IMR-90 (cell line): Measurements from ENCODE around the gene OR4D9. TPM values are rescaled to one million over a fixed set of nuclear protein-coding genes. Genes with fewer than 3 reads are reported as not detected.

Experiments
- ATAC-seq: fragments of 200-7000 bp; cut with Tn5 transposase; 2 replicates; pipeline ENCODE4 v1.9.1; 2020; ENCODE audit warnings: low read depth, mild to moderate bottlenecking, moderate library complexity
- Bru-seq: library from RNA; stranded (reverse); fragments of 400-500 nt; gene quantifications from one replicate; lab custom pipeline; 2021; lab: Mats Ljungman, UMichigan
- BruChase-seq, 2 experiments: library from RNA; stranded (reverse); fragments of 400-500 nt; gene quantifications; one replicate each; lab custom pipeline; 2021; lab: Mats Ljungman, UMichigan
- BruUV-seq: library from RNA; stranded (reverse); fragments of 400-500 nt; replicated peaks from 2 replicates; lab custom pipeline; 2021; lab: Mats Ljungman, UMichigan
- CTCF ChIA-PET: fragments of 300-600 bp; formaldehyde crosslinking; extraction: SDS; loops from one replicate; lab custom pipeline; 2021; ENCODE audit warnings: antibody characterized with exemption; lab: Yijun Ruan, JAX
- POLR2A ChIA-PET: fragments of 300-600 bp; sonication (Branson Sonifier 250); formaldehyde crosslinking; loops from one replicate; lab custom pipeline; 2022; ENCODE audit warnings: antibody characterized with exemption; ENCODE audit not compliant: unreplicated experiment; lab: Charles Lee
- DNase-seq: peaks from one replicate; pipeline ENCODE4 v3.0.0; 2013
- H2AFZ ChIP-seq: replicated peaks from 2 replicates; pipeline ENCODE3; 2013; ENCODE audit warnings: low read length, mild to moderate bottlenecking; ENCODE audit not compliant: poor library complexity
- H2AK5ac ChIP-seq: 2 replicates; pipeline ENCODE4 v1.6.1; 2013; ENCODE audit warnings: low read depth, low read length, inconsistent platforms
- H2AK9ac ChIP-seq: replicated peaks from 2 replicates; pipeline ENCODE3; 2013; ENCODE audit warnings: mild to moderate bottlenecking, low read depth, low read length, moderate library complexity; ENCODE audit not compliant: poor library complexity
- H2BK120ac ChIP-seq: 2 replicates; pipeline ENCODE4 v1.6.1; 2013; ENCODE audit warnings: low read depth, low read length, inconsistent platforms
- H2BK15ac ChIP-seq: 3 replicates; pipeline ENCODE4 v1.6.1; 2013; ENCODE audit warnings: low read depth, low read length, inconsistent platforms
- H2BK20ac ChIP-seq: 2 replicates; pipeline ENCODE4 v1.6.1; 2013; ENCODE audit warnings: low read depth, mild to moderate bottlenecking, inconsistent platforms, low read length, moderate library complexity
- H2BK5ac ChIP-seq: 2 replicates; pipeline ENCODE4 v1.6.1; 2013; ENCODE audit warnings: mild to moderate bottlenecking, low read depth, low read length, inconsistent platforms; ENCODE audit not compliant: poor library complexity, severe bottlenecking
- H3K14ac ChIP-seq: replicated peaks from 2 replicates; pipeline ENCODE4 v1.6.1; 2013; ENCODE audit warnings: low read depth, low read length, inconsistent platforms
- H3K18ac ChIP-seq: 2 replicates; pipeline ENCODE4 v1.6.1; 2013; ENCODE audit warnings: low read depth, low read length, control low read depth
- H3K23ac ChIP-seq: 2 replicates; pipeline ENCODE4 v1.6.1; 2013; ENCODE audit warnings: low read depth, low read length, inconsistent platforms
- H3K27ac ChIP-seq: 2 replicates; pipeline ENCODE4 v1.5.1; 2013; ENCODE audit warnings: mild to moderate bottlenecking, control low read depth, low read length; ENCODE audit not compliant: insufficient read depth
- H3K27me3 ChIP-seq: 2 replicates; pipeline ENCODE4 v1.6.1; 2013; ENCODE audit warnings: low read length; ENCODE audit not compliant: control insufficient read depth, insufficient read depth
- H3K36me3 ChIP-seq: 2 replicates; pipeline ENCODE4 v1.6.1; 2013; ENCODE audit warnings: low read length, mixed read lengths; ENCODE audit not compliant: control insufficient read depth, insufficient read depth
- H3K4ac ChIP-seq: 2 replicates; pipeline ENCODE4 v1.6.1; 2013; ENCODE audit warnings: low read depth, low read length, inconsistent platforms
- H3K4me1 ChIP-seq: 2 replicates; pipeline ENCODE4 v1.6.1; 2013; ENCODE audit warnings: low read length, mixed read lengths; ENCODE audit not compliant: control insufficient read depth, insufficient read depth
- H3K4me2 ChIP-seq: 2 replicates; pipeline ENCODE4 v1.6.1; 2013; ENCODE audit warnings: low read depth, mild to moderate bottlenecking, control low read depth, low read length, moderate library complexity
- H3K4me3 ChIP-seq: 2 replicates; pipeline ENCODE4 v1.5.1; 2013; ENCODE audit warnings: low read depth, mild to moderate bottlenecking, control low read depth, low read length, moderate library complexity; ENCODE audit not compliant: insufficient read depth
- H3K56ac ChIP-seq: 2 replicates; pipeline ENCODE4 v1.6.1; 2013; ENCODE audit warnings: low read length, inconsistent platforms; ENCODE audit not compliant: insufficient read depth; ENCODE audit errors: extremely low read depth
- H3K79me1 ChIP-seq, 2 experiments: 2 replicates each; pipeline ENCODE4 v1.6.1; 2013; ENCODE audit warnings: low read length in 2 of 2, inconsistent platforms in 1 of 2, low read depth in 1 of 2
- H3K9ac ChIP-seq: 2 replicates; pipeline ENCODE4 v1.6.1; 2013; ENCODE audit warnings: low read depth, low read length, control low read depth
- H3K9me1 ChIP-seq: 2 replicates; pipeline ENCODE4 v1.6.1; 2013; ENCODE audit warnings: low read length, inconsistent platforms; ENCODE audit not compliant: insufficient read depth
- H3K9me3 ChIP-seq: 2 replicates; pipeline ENCODE4 v1.6.1; 2013; ENCODE audit warnings: low read length; ENCODE audit not compliant: control insufficient read depth, insufficient read depth
- H4K20me1 ChIP-seq: 2 replicates; pipeline ENCODE4 v1.6.1; 2013; ENCODE audit warnings: low read length, inconsistent platforms; ENCODE audit not compliant: insufficient read depth
- H4K5ac ChIP-seq: 2 replicates; pipeline ENCODE4 v1.6.1; 2013; ENCODE audit warnings: mild to moderate bottlenecking, low read depth, low read length, control low read depth
- H4K8ac ChIP-seq, 2 experiments: 2 replicates each; pipeline ENCODE4 v1.6.1; 2013; ENCODE audit warnings: low read depth in 2 of 2, low read length in 2 of 2, control low read depth in 1 of 2, inconsistent platforms in 1 of 2
- H4K91ac ChIP-seq: 2 replicates; pipeline ENCODE4 v1.6.1; 2013; ENCODE audit warnings: low read depth, low read length, inconsistent platforms; ENCODE audit not compliant: insufficient read depth
- CEBPB ChIP-seq: IDR thresholded peaks from 2 replicates; pipeline ENCODE4 v1.6.1; 2012; ENCODE audit warnings: low read depth, low read length, improper control_type of control experiment
- CTCF ChIP-seq: conservative IDR thresholded peaks from 2 replicates; pipeline ENCODE4 v1.5.1; 2012; ENCODE audit warnings: mild to moderate bottlenecking, low read depth, low read length, improper control_type of control experiment
- WGBS, 2 experiments: methylation state at CpG; one replicate each; pipeline versions ENCODE4 v1.1.5 to v1.1.7; 2013; ENCODE audit warnings: missing lambda C conversion rate in 2 of 2; ENCODE audit not compliant: insufficient read length in 1 of 2; ENCODE audit errors: extremely low coverage in 2 of 2; 5-methylcytosine and 5-hydroxymethylcytosine counted together
- dilution Hi-C: fragments of 300-500 bp; cut with HindIII; formaldehyde crosslinking; loops from one replicate; pipeline ENCODE4 v1.14.3; 2018; ENCODE audit warnings: low sequenced_read_pairs; ENCODE audit not compliant: unreplicated experiment
- in situ Hi-C: fragments of 300-500 bp; cut with MboI; formaldehyde crosslinking; loops from 3 replicates; pipeline ENCODE4 v1.14.3; 2019; ENCODE audit warnings: low sequenced_read_pairs, inconsistent platforms, mixed read lengths
- intact Hi-C: fragments of 100-400 bp; cut with micrococcal nuclease; formaldehyde crosslinking; loops from 2 replicates; pipeline ENCODE4 v1.10.0; 2022
- long read RNA-seq: library from polyadenylated mRNA; unstranded; transcript quantifications from one replicate; pipeline ENCODE4 v2.0.0, GENCODE V29; 2021; ENCODE audit not compliant: unreplicated experiment
- polyA plus RNA-seq, 3 experiments: library from polyadenylated mRNA; depleted of rRNA; stranded (reverse); fragments of >200 nt; gene quantifications; 2 replicates each; pipeline ENCODE4 v1.2.3, GENCODE V29; 2012; ENCODE audit warnings: low replicate concordance in 1 of 3
- total RNA-seq: library from RNA; depleted of rRNA; stranded (reverse); fragments of >200 nt; gene quantifications from 2 replicates; pipeline ENCODE4 v1.2.3, GENCODE V29; 2012; rRNA removed

Gene OR4D9
- not detected in 2 replicates for total RNA-seq
- polyA plus RNA-seq (2012; rRNA removed): not detected in 2 replicates
- polyA plus RNA-seq (2012; cell fraction: cytosol; rRNA removed): not detected in 2 replicates
- polyA plus RNA-seq (2012; cell fraction: nucleus; rRNA removed; ENCODE audit: low replicate concordance): not detected in 2 replicates
- not detected for Bru-seq, nascent RNA
- not detected for BruChase-seq, experiment 1, labeled RNA remaining after a 6-hour chase
- BruChase-seq, experiment 2, labeled RNA remaining after a 2-hour chase: not detected
- long read RNA-seq: 0 reads

GRCh38 chr11:59510941-59511589 is at the start of gene OR4D9:
Gene OR4D9, plus strand, starts transcription at chr11:59511539. Its CDS starts 3,374 bp downstream, at chr11:59514913.
- no peak within 1 kb of the TSS for H3K18ac ChIP-seq
- H2AK9ac ChIP-seq: no peak within 1 kb of the TSS
- no peaks in the 10 kb centered on the region for H3K9me3 ChIP-seq
- no peak within 1 kb of the TSS for H3K56ac ChIP-seq
- no peaks in the 10 kb centered on the region for H4K20me1 ChIP-seq
- CTCF ChIA-PET: no interaction called here
- H2AK5ac ChIP-seq: no peak within 1 kb of the TSS
- no peak within 1 kb of the TSS for H2AFZ ChIP-seq
- no peak within 1 kb of the TSS for H3K4me2 ChIP-seq
- no peak within 1 kb of the TSS for H2BK20ac ChIP-seq
- H3K4me1 ChIP-seq: no peaks in the 10 kb centered on the region
- H2BK15ac ChIP-seq: no peak within 1 kb of the TSS
- no peaks in the 10 kb centered on the region for H3K79me1 ChIP-seq
- no peak within 1 kb of the TSS for H4K91ac ChIP-seq
- DNase-seq (no peak), ATAC-seq (no peak)
- no CpG with 5 or more reads among the region's 2 CpGs for WGBS, 2 experiments
- no peaks in the 10 kb centered on the region for H3K9me1 ChIP-seq
- BruUV-seq: no TSS peak
- TF ChIP-seq CTCF (no peak), CEBPB (no peak)
- H3K36me3 ChIP-seq: no peaks in the 10 kb centered on the region
- no peak within 1 kb of the TSS for H2BK120ac ChIP-seq
- H4K5ac ChIP-seq: no peak within 1 kb of the TSS
- H3K27me3 ChIP-seq: no peaks in the 10 kb centered on the region
- dilution Hi-C loops (no loop called here), intact Hi-C loops (no loop called here), in situ Hi-C loops (no loop called here)
- H3K14ac ChIP-seq: no peak within 1 kb of the TSS
- POLR2A ChIA-PET: no interaction called here
- H3K9ac ChIP-seq: no peak within 1 kb of the TSS
- no peak within 1 kb of the TSS for H3K4ac ChIP-seq
- H3K4me3 ChIP-seq: no peak within 1 kb of the TSS
- no peak within 1 kb of the TSS for H4K8ac ChIP-seq
- H3K27ac ChIP-seq: no peak within 1 kb of the TSS
- H2BK5ac ChIP-seq: no peak within 1 kb of the TSS
- H3K23ac ChIP-seq: no peak within 1 kb of the TSS
